Gastroesophageal sphincter (tissue), 4 donors: Measurements from ENCODE around the gene KCNC3. TPM values are rescaled to one million over a fixed set of nuclear protein-coding genes. Genes with fewer than 3 reads are reported as not detected.
"Not testable (repeated sequence)": the region's sequence is repeated elsewhere in the genome, so short reads cannot be mapped to it uniquely, and the experiment has no call there.

Source experiments
- ATAC-seq: fragments of 150-250 bp; one replicate; pipeline ENCODE4 v1.9.1; 2016; ENCODE audit warnings: mild to moderate bottlenecking, moderate library complexity
- H3K27ac ChIP-seq, 4 donors: fragments of 200-600 bp; sonication (generic) in 3 of 4; 1 replicate in 3 of 4; 2 replicates in 1 of 4; pipeline ENCODE4 v1.5.1; 2016 to 2019
- H3K27me3 ChIP-seq: fragments of 200-600 bp; sonication (generic); one replicate; pipeline ENCODE4 v1.5.1; 2019
- H3K36me3 ChIP-seq, 2 donors: fragments of 200-600 bp; sonication (generic); one replicate each; pipeline ENCODE4 v1.5.1; 2019; ENCODE audit warnings: control low read depth in 1 of 2
- H3K4me1 ChIP-seq, 3 donors: fragments of 200-600 bp; sonication (generic); 1 replicate in 2 of 3; 2 replicates in 1 of 3; pipeline ENCODE4 v1.5.1; 2016 to 2019; ENCODE audit warnings: control low read depth in 2 of 3
- H3K4me3 ChIP-seq, 2 donors: fragments of 200-600 bp; sonication (generic); one replicate each; pipeline ENCODE4 v1.5.1; 2019; ENCODE audit warnings: mild to moderate bottlenecking in 1 of 2, moderate library complexity in 1 of 2
- H3K9me3 ChIP-seq, 3 donors: fragments of 200-600 bp; sonication (generic); one replicate each; pipeline ENCODE4 v1.5.1; 2017 to 2019; ENCODE audit warnings: control low read depth in 2 of 3
- EP300 ChIP-seq: sonication (generic); formaldehyde crosslinking; IDR thresholded peaks from one replicate; pipeline ENCODE4 v1.6.1; 2017; ENCODE audit warnings: antibody characterized with exemption, mild to moderate bottlenecking
- POLR2A ChIP-seq, 2 donors: fragments of 450-650 bp; IDR thresholded peaks; one replicate each; pipeline ENCODE4 v1.6.1; 2017; ENCODE audit warnings: antibody characterized with exemption in 2 of 2, mild to moderate bottlenecking in 2 of 2, moderate library complexity in 1 of 2
- POLR2AphosphoS5 ChIP-seq: sonication (generic); formaldehyde crosslinking; IDR thresholded peaks from one replicate; pipeline ENCODE4 v1.6.1; 2017; ENCODE audit warnings: antibody characterized with exemption
- WGBS, 2 donors: methylation state at CpG; one replicate each; pipeline ENCODE4 v1.1.5; 2018; ENCODE audit warnings: low coverage in 1 of 2; 5-methylcytosine and 5-hydroxymethylcytosine counted together
- total RNA-seq, 4 donors: library from RNA; depleted of rRNA; stranded (reverse); fragments of >200 nt; gene quantifications; one replicate each; pipeline ENCODE4 v1.1.0, GENCODE V29; 2016
- TF ChIP-seq, protein P1 (sequence below), 4 experiments: fragments of 200-600 bp in 2 of 4; fragments of 450-650 bp in 2 of 4; sonication (generic) in 1 of 4; IDR thresholded peaks; one replicate each; pipeline ENCODE4 v1.5.1; 2017 to 2019; ENCODE audit warnings: antibody characterized with exemption in 4 of 4, mild to moderate bottlenecking in 2 of 4, moderate library complexity in 2 of 4

Gene KCNC3
- total RNA-seq, 4 donors from 2014 or later: 0.16 to 0.67 (median 0.58) TPM; not detected in 1

- Histone ChIP-seq H3K36me3 (no peaks in the 10 kb centered on the region), H3K4me3 (no peak overlapping the region), H3K27me3 (peaks cover 24% of the 10 kb centered on the region), H3K27ac (no peak overlapping the region), H3K4me1 (peaks cover 0 to 23% (median 0%) of the 10 kb centered on the region in 3 donors), H3K9me3 (no peaks in the 10 kb centered on the region)
- TF ChIP-seq POLR2AphosphoS5: no peak
- TF ChIP-seq EP300: no peak
- TF ChIP-seq, protein P1, sequence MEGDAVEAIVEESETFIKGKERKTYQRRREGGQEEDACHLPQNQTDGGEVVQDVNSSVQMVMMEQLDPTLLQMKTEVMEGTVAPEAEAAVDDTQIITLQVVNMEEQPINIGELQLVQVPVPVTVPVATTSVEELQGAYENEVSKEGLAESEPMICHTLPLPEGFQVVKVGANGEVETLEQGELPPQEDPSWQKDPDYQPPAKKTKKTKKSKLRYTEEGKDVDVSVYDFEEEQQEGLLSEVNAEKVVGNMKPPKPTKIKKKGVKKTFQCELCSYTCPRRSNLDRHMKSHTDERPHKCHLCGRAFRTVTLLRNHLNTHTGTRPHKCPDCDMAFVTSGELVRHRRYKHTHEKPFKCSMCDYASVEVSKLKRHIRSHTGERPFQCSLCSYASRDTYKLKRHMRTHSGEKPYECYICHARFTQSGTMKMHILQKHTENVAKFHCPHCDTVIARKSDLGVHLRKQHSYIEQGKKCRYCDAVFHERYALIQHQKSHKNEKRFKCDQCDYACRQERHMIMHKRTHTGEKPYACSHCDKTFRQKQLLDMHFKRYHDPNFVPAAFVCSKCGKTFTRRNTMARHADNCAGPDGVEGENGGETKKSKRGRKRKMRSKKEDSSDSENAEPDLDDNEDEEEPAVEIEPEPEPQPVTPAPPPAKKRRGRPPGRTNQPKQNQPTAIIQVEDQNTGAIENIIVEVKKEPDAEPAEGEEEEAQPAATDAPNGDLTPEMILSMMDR (IDR thresholded peaks at IDR 0.05): no peak
- no peak for TF ChIP-seq POLR2A (IDR thresholded peaks at IDR 0.05)
- no peak for ATAC-seq
- WGBS, 2 donors: 93% methylated on average over 3 of the region's 11 CpGs; no CpG with 5 or more reads in 1 of the 2 donors
Observed at GRCh38 chr19:50359328-50359818, 30.2 kb upstream of the KCNC3 start.

DNA sequence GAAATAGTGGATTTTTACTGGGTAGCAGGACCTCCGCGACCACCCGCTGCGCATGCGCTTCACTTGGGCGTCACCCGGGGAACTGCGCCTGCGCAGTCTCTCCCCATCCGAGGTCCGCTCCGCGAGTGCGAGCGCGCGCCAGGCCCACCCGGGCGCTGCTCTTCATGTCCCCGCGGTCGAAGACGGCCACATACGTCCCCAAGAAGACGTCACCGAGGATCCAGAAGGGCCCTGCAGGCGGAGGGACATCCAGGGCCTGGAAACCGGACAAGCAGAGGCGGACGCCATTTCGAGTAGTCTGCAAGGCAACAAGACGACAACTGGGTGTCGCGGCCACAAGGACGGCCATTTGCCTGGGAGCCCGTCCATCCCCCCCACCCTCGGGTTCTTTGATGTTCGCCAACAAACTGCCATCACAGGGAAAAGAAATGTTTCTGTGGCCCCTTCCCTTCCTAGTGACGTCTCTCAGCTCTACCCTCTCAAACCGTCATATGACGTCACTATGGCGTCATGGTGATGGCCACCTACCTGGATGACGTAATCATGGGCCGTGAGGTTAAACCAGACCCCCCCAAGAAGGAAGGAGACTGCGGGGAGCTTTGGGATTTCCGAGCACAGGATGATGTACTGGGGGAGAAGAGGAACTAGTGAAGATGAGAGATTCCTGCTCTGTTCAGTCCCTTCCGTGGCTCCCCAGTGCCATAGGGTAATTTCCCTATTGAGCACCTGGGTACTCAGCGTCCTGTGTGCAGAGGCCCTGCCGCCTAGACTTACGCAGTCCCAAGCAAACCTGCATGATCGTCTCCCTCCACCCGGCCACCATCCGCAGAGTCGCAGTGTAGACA, 29.5 kb upstream of the KCNC3 start:
- peak; percentile 38 for ATAC-seq
- Histone ChIP-seq H3K36me3 (no peaks in the 10 kb centered on the region), H3K4me3 (peak overlapping the region; percentile 5 to 53), H3K27ac (peak overlapping the region in 3 of 4 donors; percentile 83 to 85 (median 85)), H3K4me1 (peaks cover 0 to 23% (median 0%) of the 10 kb centered on the region in 3 donors), H3K9me3 (no peaks in the 10 kb centered on the region), H3K27me3 (peaks cover 24% of the 10 kb centered on the region)
- TF ChIP-seq, protein P1 (IDR thresholded peaks at IDR 0.05): no peak
- TF ChIP-seq POLR2A (IDR thresholded peaks at IDR 0.05) (no peak), EP300 (no peak), POLR2AphosphoS5 (peak; percentile 62)
- WGBS, 2 donors: 46% methylated on average over 17 of the region's 54 CpGs; no CpG with 5 or more reads in 1 of the 2 donors

DNA sequence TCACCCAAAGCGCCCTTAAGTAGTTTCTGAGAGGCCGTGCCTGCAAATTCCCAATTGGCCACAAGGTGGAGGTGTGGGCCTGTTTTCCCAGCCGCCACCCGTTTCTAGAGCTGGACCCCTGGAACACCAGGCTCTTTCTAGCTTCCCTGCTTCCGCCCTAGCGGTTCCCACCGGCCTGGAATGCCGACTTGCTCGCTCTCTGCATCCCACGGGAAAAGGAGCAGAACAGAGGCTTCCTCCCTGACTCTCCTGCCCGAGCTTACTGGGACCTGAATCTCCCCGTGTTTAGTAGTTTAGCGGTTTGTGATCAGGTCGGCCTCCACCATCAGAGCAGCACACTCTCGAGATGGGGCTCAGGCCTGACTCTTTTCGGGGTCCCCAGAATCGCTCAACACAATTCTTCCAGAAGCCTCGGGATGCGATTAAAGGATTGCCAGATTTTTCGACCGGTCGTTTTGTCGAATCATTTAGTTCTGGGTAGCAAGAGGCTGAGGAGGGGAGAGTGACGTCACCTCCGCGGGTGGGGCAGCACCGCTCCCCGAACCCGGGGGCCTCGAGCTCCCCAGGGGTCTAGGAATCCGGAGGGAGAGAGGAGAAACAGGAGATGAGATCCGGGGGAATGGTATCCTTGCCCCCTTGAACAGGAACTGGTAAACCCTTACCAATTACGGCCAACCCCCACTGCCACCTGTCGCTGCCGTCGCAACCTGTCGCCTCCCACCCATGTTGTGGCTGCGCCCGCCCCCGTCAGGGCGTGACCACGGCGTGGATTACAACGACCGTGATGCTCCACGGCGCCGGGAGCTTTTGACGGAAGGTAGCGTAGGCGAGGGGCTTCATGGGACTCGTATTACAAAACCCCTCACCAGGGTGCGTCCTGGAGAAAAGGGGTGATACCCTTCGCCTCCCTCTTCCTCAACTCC, 28.3 kb upstream of the KCNC3 start:
- Histone ChIP-seq H3K36me3 (no peaks in the 10 kb centered on the region), H3K4me1 (peaks cover 0 to 23% (median 0%) of the 10 kb centered on the region in 3 donors), H3K27me3 (peaks cover 24% of the 10 kb centered on the region), H3K9me3 (no peaks in the 10 kb centered on the region), H3K4me3 (peak overlapping the region; percentile 50 to 53), H3K27ac (peak overlapping the region; percentile 76 to 85 (median 84))
- TF ChIP-seq, protein P1 (IDR thresholded peaks at IDR 0.05): peak; percentile 82 to 97 (median 92)
- TF ChIP-seq EP300 (no peak), POLR2AphosphoS5 (no peak), POLR2A (IDR thresholded peaks at IDR 0.05) (peak in 1 of 2 donors; percentile 18)
- WGBS, 2 donors: 20% methylated on average over 2 of the region's 54 CpGs; no CpG with 5 or more reads in 1 of the 2 donors
- peak; percentile 84 for ATAC-seq

DNA sequence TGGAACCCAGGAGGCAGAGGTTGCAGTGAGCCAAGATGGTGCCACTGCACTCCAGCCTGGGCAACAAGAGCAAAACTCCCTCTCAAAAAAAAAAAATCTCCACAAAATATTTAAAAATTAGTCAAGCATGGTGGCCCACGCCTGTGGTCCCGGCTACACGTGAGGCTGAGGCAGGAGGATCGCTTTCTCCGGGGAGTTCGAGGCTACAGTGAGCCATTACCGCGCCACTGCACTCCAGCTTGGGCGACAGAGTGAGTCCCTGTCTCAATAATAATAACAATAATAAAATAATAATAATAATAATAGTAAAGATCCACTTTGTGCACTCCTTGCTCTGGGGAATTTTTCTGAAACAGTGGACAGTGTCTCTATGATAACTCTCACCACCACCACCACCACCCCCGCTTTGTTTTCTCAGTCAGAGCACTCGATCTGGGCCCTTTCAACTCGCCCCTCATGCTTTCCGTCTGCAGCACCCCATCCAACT, 27.6 kb upstream of the KCNC3 start:
- Histone ChIP-seq H3K4me3 (peak overlapping the region in 1 of 2 donors; percentile 53), H3K27me3 (peaks cover 26% of the 10 kb centered on the region), H3K9me3 (no peaks in the 10 kb centered on the region), H3K4me1 (peaks cover 0 to 23% (median 0%) of the 10 kb centered on the region in 3 donors), H3K27ac (peak overlapping the region in 2 of 4 donors; percentile 83 to 85), H3K36me3 (no peaks in the 10 kb centered on the region)
- 7 to 34% methylated on average over 7 to 12 of the region's 13 CpGs for WGBS, 2 donors
- no peak for ATAC-seq
- TF ChIP-seq POLR2AphosphoS5 (no peak), EP300 (no peak), POLR2A (IDR thresholded peaks at IDR 0.05) (no peak)
- TF ChIP-seq, protein P1 (IDR thresholded peaks at IDR 0.05): no peak

DNA sequence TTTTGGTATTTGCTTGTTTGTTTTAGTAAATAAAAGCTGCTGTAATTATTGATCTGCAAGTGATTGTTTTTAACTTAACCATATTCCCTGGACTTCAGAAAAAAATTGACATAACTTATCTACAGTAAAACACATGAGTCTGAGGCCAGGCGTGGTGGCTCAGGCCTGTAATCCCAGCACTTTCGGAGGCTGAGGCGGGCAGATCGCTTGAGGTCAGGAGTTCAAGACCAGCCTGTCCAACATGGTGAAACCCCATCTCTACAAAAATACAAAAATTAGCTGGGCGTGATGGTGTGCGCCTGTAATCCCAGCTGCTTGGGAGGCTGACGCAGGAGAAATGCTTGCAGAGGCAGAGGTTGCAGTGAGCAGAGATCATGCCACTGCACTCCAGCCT, 24.3 kb upstream of the KCNC3 start:
- not testable (repeated sequence) for ATAC-seq, H3K4me3 ChIP-seq, H3K27ac ChIP-seq, H3K36me3 ChIP-seq, H3K9me3 ChIP-seq
- Histone ChIP-seq H3K4me1 (peaks cover 0 to 19% (median 0%) of the 10 kb centered on the region in 3 donors), H3K27me3 (peaks cover 37% of the 10 kb centered on the region)
- WGBS, 2 donors: 85 to 100% methylated on average over 1 to 7 of the region's 7 CpGs
